Measurements from ENCODE around the gene SRP9. TPM values are rescaled to one million over a fixed set of nuclear protein-coding genes. Genes with fewer than 3 reads are reported as not detected.

Gene SRP9
- total and polyA plus RNA-seq, 12 donors: 144 to 521 (median 293) TPM

- TF ChIP-seq CTCF (IDR thresholded peaks at IDR 0.05) (no peak), POLR2A (IDR thresholded peaks at IDR 0.05) (no peak)
- peaks cover 0 to 10% of the 10 kb centered on the region in 2 donors for H3K36me3 ChIP-seq (replicated peaks in 1 of 2)
- H3K9me3 ChIP-seq (replicated peaks in 1 of 3): no peaks in the 10 kb centered on the region
- peak in 1 of 7 donors; percentile 24 for DNase-seq
- H3K27ac ChIP-seq: peak overlapping the region in 4 of 5 donors; percentile 78 to 98 (median 94)
- peak overlapping the region in 1 of 4 donors; percentile 24 for H3K4me3 ChIP-seq
- peaks cover 81 to 87% of the 10 kb centered on the region in 2 donors for H3K4me1 ChIP-seq (replicated peaks in 1 of 2)
- 78 to 88% (median 82%) methylated on average over 9 to 12 of the region's 12 CpGs for WGBS, 4 donors
- H3K27me3 ChIP-seq: no peaks in the 10 kb centered on the region
- intact Hi-C loops (cut with DNase I): no loop called here
These were observed 46.9 kb downstream of the SRP9 start for GRCh38 chr1:225824533-225824941.

GRCh38 chr1:225825078-225825477 lies 47.5 kb downstream of the SRP9 start:
- Histone ChIP-seq H3K27me3 (no peaks in the 10 kb centered on the region), H3K36me3 (replicated peaks in 1 of 2) (peaks cover 0 to 15% of the 10 kb centered on the region in 2 donors), H3K27ac (peak overlapping the region in 4 of 5 donors; percentile 78 to 98 (median 94)), H3K4me3 (peak overlapping the region in 1 of 4 donors; percentile 24), H3K4me1 (replicated peaks in 1 of 2) (peaks cover 75 to 82% of the 10 kb centered on the region in 2 donors), H3K9me3 (replicated peaks in 1 of 3) (no peaks in the 10 kb centered on the region)
- WGBS, 4 donors: 29 to 48% (median 34%) methylated on average over 5 to 6 of the region's 6 CpGs
- TF ChIP-seq CTCF (IDR thresholded peaks at IDR 0.05) (peak in 1 of 6 experiments; percentile 6), POLR2A (IDR thresholded peaks at IDR 0.05) (no peak)
- intact Hi-C loops (cut with DNase I): no loop called here
- peak in 4 of 7 donors; percentile 54 to 64 (median 62) for DNase-seq

GRCh38 chr1:225825607-225826007 lies 48.0 kb downstream of the SRP9 start:
- H3K27ac ChIP-seq: peak overlapping the region; percentile 78 to 98 (median 92)
- 2 to 28% (median 21%) methylated on average over 6 to 7 of the region's 7 CpGs for WGBS, 4 donors
- intact Hi-C loops (cut with DNase I): no loop called here

GRCh38 chr1:225827076-225827475 lies 49.5 kb downstream of the SRP9 start:
- WGBS, 4 donors: 47 to 78% (median 65%) methylated on average over 3 to 8 of the region's 8 CpGs
- no peak for TF ChIP-seq CTCF (IDR thresholded peaks at IDR 0.05)
- no peak for TF ChIP-seq POLR2A (IDR thresholded peaks at IDR 0.05)
- H3K36me3 ChIP-seq (replicated peaks in 1 of 2): peaks cover 0 to 35% of the 10 kb centered on the region in 2 donors
- peak overlapping the region; percentile 8 to 98 (median 70) for H3K27ac ChIP-seq
- no peaks in the 10 kb centered on the region for H3K27me3 ChIP-seq
- no peaks in the 10 kb centered on the region for H3K9me3 ChIP-seq (replicated peaks in 1 of 3)
- peaks cover 57 to 63% of the 10 kb centered on the region in 2 donors for H3K4me1 ChIP-seq (replicated peaks in 1 of 2)
- intact Hi-C loops (cut with DNase I): no loop called here
- H3K4me3 ChIP-seq: peak overlapping the region in 1 of 4 donors; percentile 16
- peak in 1 of 7 donors; percentile 25 for DNase-seq

More at GRCh38 chr1:225825607-225826007, 48.0 kb downstream of the SRP9 start:
- H3K27me3 ChIP-seq: no peaks in the 10 kb centered on the region
- no peak for TF ChIP-seq CTCF (IDR thresholded peaks at IDR 0.05)
- TF ChIP-seq POLR2A (IDR thresholded peaks at IDR 0.05): peak in 1 of 2 donors; percentile 68
- H3K4me1 ChIP-seq (replicated peaks in 1 of 2): peaks cover 70 to 76% of the 10 kb centered on the region in 2 donors
- H3K36me3 ChIP-seq (replicated peaks in 1 of 2): peaks cover 0 to 21% of the 10 kb centered on the region in 2 donors
- peak overlapping the region in 1 of 4 donors; percentile 24 for H3K4me3 ChIP-seq
- DNase-seq: peak in 5 of 7 donors; percentile 56 to 79 (median 65)
- no peaks in the 10 kb centered on the region for H3K9me3 ChIP-seq (replicated peaks in 1 of 3)
